GM21723 (cell line): Measurements from ENCODE around the gene CPVL.
A peak's percentile ranks its signal among the peaks of the same experiment; 100 is the strongest.
"Not testable (repeated sequence)": the region's sequence is repeated elsewhere in the genome, so short reads cannot be mapped to it uniquely, and the experiment has no call there.

Experiments used
- ATAC-seq: cut with Tn5 transposase; IDR thresholded peaks from one replicate; pipeline ENCODE4 v1.9.1; 2021; ENCODE audit warnings: mild to moderate bottlenecking, moderate library complexity; ENCODE audit not compliant: unreplicated experiment

Gene CPVL

GRCh38 chr7:29120955-29121354 lies 25.4 kb downstream of the CPVL start:
- no peak for ATAC-seq

DNA sequence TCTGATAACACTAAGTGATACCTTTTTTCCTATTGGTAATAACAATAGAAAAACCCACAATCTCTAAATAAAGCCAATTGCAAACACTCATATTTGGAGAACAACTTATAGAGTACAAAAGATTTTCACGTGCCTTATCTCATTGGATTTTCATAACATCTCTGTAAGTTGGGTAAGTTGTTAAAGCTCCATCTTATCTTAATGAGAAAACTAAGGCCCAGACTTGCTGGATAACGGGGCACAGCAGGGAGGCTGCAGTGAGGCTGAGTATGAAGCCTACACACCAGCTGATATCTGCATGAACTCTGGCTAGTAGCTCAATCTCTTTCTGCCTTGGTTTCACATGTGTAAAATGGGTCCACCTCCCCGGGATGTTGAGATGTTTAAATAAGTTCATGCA lies 26.8 kb downstream of the CPVL start:
- no peak for ATAC-seq

GRCh38 chr7:29116361-29117200 lies 29.8 kb downstream of the CPVL start:
- no peak for ATAC-seq

DNA sequence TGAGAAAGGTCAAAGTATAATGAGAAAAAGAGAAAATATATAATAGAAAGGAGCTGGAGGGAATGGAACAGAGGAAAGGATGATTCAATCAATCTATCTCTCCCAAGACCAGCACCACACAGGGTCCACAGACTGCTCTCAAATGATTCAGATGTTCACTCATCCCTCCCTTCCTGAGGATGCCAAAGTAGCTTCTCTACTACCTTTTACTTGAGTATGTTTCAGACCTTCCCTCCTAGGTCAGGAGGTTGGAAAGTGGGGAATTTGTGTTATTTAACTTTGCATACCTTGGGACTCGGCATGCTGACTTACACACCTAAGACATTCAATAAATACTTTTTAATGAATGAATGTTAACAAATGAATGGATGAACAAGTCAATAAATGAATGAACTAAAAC lies 30.6 kb downstream of the CPVL start:
- ATAC-seq: no peak

GRCh38 chr7:29115130-29115687 lies 31.1 kb downstream of the CPVL start:
- ATAC-seq: no peak

DNA sequence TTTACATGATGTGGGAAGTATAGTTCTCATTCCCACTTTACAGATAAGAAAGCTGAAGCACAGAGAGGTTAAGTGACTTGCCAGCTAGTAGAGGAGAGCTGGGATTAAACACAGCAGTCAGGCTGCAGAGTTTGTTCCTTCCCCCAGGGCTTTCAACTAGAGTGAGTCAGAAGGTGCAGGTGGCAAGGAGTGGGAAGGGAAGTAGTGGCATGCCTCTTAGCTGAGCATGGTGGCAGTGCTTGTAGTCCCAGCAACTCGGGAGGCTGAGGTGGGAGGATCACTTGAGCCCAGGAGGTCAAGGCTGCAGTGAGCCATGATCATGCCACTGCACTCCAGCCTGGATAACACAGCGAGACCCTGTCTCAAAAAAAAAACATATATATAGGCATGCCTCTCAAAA lies 32.1 kb downstream of the CPVL start:
- not testable (repeated sequence) for ATAC-seq

GRCh38 chr7:29113384-29114102 lies 32.8 kb downstream of the CPVL start:
- ATAC-seq: no peak

DNA sequence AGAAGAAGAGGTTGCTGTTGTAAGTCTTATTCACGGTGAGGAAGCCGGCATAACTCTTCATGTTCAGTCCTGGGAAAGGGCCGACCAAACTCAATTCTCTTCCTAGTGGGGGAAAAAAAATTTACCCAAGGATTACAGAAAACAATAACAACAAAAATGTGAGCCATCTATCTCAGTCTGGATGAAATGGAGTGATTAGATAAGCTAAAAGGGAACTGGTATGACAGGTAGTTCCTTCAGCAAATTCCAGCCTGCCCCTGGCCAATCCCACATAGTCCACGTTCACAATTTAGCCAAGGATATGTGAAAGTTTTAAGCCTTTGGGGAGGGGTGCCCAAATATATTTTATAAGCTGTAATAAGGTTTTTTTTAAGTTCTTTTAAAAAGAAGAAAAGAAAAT lies 33.6 kb downstream of the CPVL start:
- no peak for ATAC-seq

DNA sequence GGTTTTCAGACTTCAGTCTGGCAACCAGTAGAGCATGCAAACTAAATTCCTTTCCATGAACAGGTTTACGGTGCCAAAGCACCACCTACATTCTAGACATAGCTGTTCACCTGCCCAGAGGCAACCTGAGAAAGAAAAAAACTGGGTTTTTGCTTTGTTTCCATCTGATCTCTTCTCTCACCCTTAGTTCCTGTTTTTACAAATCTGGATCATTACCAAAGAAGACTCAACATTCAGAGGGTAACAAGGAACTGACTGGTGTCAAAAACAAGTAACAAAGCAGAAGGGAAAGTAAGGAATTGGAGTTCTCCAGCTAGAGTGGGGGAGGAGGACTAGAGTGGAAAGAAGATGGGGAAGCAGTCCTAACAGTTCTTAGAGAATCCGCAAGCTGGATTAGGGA lies 36.4 kb downstream of the CPVL start:
- ATAC-seq: no peak

- ATAC-seq: no peak
Measured at GRCh38 chr7:29109358-29109757, 37.0 kb downstream of the CPVL start.

GRCh38 chr7:29107056-29107455 lies 39.3 kb downstream of the CPVL start:
- ATAC-seq: no peak

DNA sequence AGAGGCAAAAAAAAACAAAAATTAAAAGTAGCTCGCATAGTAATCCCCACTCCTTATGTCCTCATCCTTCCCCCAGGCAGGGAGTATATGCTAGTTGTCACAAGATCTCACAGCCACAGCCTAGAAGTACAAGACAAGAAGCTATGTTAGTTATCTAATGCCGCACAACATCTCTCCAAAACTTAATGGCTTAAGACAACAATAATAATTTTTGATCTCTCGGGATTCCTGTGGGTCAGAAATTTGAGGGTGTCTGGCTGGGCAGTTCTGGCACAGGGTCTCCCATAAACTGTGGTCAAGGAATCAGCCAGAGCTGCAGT lies 39.7 kb downstream of the CPVL start:
- ATAC-seq: no peak

DNA sequence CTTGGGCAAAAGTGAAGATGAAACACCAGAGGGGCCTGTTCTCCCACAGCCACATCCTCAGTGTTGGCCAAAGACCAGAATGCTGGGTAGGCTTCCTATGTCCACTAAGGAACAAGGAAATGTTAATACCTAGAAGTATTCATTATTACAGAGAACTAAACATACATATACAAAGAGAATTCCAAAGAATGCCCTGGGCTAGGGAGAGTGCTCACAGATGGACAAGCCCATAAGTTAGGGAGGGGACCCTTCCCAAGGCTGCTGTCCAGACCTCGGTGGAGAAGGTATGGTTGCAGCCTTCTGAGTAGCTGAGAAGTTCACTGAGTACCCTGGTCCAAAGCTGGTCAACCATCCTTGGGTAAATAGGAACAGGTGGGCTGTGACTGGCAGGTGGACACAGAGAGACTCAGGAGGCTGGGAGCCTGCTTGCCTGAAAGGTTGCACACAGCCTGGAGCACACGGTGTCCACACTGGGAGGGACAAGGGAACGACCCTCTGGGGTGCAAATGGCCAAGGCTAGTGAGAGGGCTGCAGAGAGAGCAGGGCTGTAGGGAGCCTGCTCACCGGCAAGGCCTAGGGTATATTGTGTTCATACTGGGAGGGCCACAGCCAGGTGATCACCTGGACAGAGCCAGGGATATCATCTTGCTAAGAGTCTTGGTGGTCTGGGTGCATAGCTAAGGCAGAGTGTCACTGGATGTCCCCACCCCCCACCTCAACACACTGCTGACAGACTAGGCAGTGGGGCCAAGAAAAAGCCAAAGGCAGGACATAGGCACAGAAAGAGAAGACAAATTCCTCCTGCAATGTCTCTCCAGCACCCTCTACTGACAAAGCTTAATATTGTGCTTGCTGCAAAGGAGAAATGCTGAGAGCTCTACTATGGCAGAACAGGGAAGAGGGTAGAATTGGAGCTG lies 40.3 kb downstream of the CPVL start:
- ATAC-seq: peak; percentile 81

DNA sequence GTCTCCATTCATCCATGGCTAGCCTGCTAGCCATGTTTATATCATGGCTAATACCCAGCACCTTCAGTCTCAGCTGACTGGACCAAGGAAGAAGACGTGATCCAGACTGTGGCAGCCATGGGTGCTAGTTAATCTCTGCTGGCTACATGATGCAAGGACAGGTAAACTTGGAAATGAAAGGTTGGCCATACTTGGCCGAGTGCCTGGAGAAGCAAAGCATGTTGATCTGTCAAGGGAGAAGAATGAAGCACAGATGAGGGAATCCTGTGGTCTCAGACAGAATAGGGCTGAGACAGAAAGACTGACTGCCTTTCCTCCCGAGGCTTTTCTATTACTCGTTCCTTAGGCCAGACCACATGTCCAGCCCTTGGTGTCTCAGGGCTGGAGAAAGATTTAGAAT lies 41.1 kb downstream of the CPVL start:
- no peak for ATAC-seq

DNA sequence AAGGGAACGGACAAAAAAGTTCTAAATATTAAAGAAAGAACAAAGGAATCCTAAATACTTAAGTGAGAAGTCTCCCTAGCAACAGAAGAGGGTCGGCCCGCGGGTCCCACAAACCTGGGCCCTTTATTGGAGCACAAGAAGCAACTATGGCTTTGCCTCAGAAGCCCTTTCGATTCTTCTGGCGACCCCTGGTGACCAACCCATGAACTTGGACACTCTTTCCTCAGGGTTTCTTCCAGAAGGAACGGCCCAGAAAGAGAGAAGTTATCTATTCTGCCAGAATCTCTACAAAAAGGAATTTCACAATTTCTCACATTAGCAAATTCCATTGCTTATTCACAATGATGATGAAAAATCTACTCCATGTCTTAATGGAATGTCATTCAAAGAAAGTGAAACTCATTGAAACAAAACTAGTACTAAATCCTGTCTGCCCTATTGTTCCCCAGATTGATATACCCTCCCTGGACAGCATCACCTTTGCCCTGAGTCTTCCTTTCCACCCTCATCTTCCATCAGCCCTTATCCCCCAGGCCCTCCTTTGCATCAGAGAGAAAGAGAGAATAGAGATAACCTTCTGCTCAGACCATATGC lies 43.7 kb downstream of the CPVL start:
- ATAC-seq: no peak

- no peak for ATAC-seq
Measured at GRCh38 chr7:29100924-29101323, 45.4 kb downstream of the CPVL start.

DNA sequence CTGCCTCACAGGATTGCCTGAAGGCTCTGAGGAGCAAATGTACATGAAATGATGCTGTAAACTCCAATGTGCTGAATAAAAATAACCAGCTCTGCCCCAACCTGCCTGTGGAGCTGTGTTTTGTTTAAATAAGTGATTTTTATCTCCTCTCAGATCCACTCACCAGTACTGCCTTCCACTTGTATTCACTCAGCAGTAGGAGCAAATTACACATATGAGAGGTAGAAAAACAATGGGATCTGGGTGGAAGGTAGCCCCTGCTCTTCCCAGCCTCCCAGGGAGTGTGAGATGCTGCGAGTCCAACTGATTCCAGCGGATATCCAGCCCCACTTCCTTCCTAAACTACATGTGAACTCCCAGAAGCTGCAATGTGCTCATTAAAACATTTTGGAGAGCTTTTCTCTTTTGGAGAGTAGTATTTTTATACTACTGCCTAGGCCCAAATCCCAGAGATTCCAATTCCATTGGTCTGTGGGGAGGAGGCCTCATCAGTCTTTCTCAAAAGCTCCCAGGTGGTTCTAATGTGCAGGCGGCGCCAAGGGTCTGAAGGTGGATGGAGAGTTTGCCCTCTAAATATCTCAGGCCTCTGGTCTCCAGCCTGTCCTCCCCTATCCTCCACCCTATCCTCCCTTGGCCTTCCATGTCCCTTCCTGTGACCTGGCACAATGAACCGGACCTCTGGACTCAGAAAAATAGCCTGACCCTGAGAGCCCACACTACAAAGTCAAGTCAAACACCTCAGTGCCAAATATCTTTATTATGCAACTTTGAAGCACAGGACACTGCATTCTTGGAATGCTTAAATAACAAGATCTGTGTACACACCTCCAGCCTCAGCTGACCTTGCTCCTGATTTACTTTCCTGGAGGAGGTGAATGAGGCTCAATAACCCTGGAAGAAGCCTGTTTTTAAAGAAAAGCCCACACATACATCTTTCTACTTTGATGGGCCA lies 46.2 kb downstream of the CPVL start:
- ATAC-seq: no peak

- ATAC-seq: no peak
Measured at GRCh38 chr7:29096446-29096730, 49.9 kb downstream of the CPVL start.

GRCh38 chr7:29095631-29096445 lies 50.5 kb downstream of the CPVL start:
- no peak for ATAC-seq
